HEK293 (cell line): ENCODE results near the gene WNT1.

Experiments
- CTCF ChIA-PET: fragments of 350-600 bp; formaldehyde crosslinking; extraction: SDS; loops from one replicate; lab custom pipeline; 2021; ENCODE audit warnings: antibody characterized with exemption; lab: Yijun Ruan, JAX
- POLR2A ChIA-PET: fragments of 300-600 bp; formaldehyde crosslinking; extraction: SDS; loops from one replicate; lab custom pipeline; 2020; ENCODE audit warnings: antibody characterized with exemption, inconsistent platforms; lab: Yijun Ruan, JAX
- H3K27ac ChIP-seq: fragments of 200-500 bp; sonication (Bioruptor generic); 2 replicates; pipeline ENCODE4 v1.5.1; 2014; ENCODE audit warnings: low read depth, low read length, control low read depth, inconsistent platforms; ENCODE audit errors: extremely low read depth
- H3K36me3 ChIP-seq, 2 experiments: fragments of 200-500 bp in 1 of 2; sonication (Bioruptor generic) in 1 of 2; 1 replicate in 1 of 2; 2 replicates in 1 of 2; pipeline ENCODE4 v1.5.1; 2014 to 2017; ENCODE audit warnings: inconsistent platforms in 2 of 2, low read length in 2 of 2; ENCODE audit not compliant: control insufficient read depth in 2 of 2, insufficient read depth in 1 of 2
- H3K4me1 ChIP-seq: fragments of 200-500 bp; sonication (Bioruptor generic); 2 replicates; pipeline ENCODE4 v1.5.1; 2014; ENCODE audit warnings: mild to moderate bottlenecking, low read length, inconsistent platforms; ENCODE audit not compliant: control insufficient read depth, insufficient read depth
- H3K4me3 ChIP-seq: 2 replicates; pipeline ENCODE4 v1.5.1; 2011; ENCODE audit warnings: low read depth, mild to moderate bottlenecking, control low read depth, low read length, moderate library complexity
- H3K9me3 ChIP-seq: fragments of 200-500 bp; sonication (Bioruptor generic); 2 replicates; pipeline ENCODE4 v1.5.1; 2014; ENCODE audit warnings: low read depth, low read length, inconsistent platforms; ENCODE audit not compliant: control insufficient read depth, insufficient read depth
- EGR2 ChIP-seq: fragments of 450-650 bp; formaldehyde crosslinking; IDR thresholded peaks from 2 replicates; pipeline ENCODE4 v1.5.1; 2016; ENCODE audit warnings: low read depth, missing biosample characterization, missing genetic modification characterization
- ELK4 ChIP-seq: IDR thresholded peaks from 2 replicates; pipeline ENCODE4 v1.6.1; 2011; ENCODE audit warnings: mild to moderate bottlenecking, low read depth, low read length, borderline replicate concordance
- HOXC10 ChIP-seq: sonication (generic); formaldehyde crosslinking; IDR thresholded peaks from 2 replicates; pipeline ENCODE4 v1.8.1; 2023; ENCODE audit warnings: mild to moderate bottlenecking, missing genetic modification reagents
- INSM2 ChIP-seq: fragments of 450-650 bp; formaldehyde crosslinking; IDR thresholded peaks from 2 replicates; pipeline ENCODE4 v1.5.1; 2016; ENCODE audit warnings: missing biosample characterization, missing genetic modification characterization
- KLF17 ChIP-seq: fragments of 450-650 bp; formaldehyde crosslinking; IDR thresholded peaks from 2 replicates; pipeline ENCODE4 v1.5.1; 2016; ENCODE audit warnings: missing biosample characterization, missing genetic modification characterization
- OVOL3 ChIP-seq: fragments of 450-650 bp; formaldehyde crosslinking; IDR thresholded peaks from 2 replicates; pipeline ENCODE4 v1.5.1; 2016; ENCODE audit warnings: missing biosample characterization, missing genetic modification characterization
- ZBTB20 ChIP-seq: fragments of 450-650 bp; formaldehyde crosslinking; IDR thresholded peaks from 2 replicates; pipeline ENCODE4 v1.5.1; 2016; ENCODE audit warnings: missing biosample characterization, missing genetic modification characterization
- ZFP37 ChIP-seq: fragments of 450-650 bp; formaldehyde crosslinking; IDR thresholded peaks from 2 replicates; pipeline ENCODE4 v1.5.1; 2016; ENCODE audit warnings: missing biosample characterization, missing genetic modification characterization
- ZIC2 ChIP-seq: fragments of 450-650 bp; formaldehyde crosslinking; IDR thresholded peaks from 2 replicates; pipeline ENCODE4 v1.5.1; 2016; ENCODE audit warnings: missing biosample characterization, missing genetic modification characterization
- ZNF112 ChIP-seq: fragments of 450-650 bp; formaldehyde crosslinking; IDR thresholded peaks from 2 replicates; pipeline ENCODE4 v1.5.0; 2017; ENCODE audit warnings: missing biosample characterization, missing genetic modification characterization
- ZNF114 ChIP-seq: fragments of 450-650 bp; formaldehyde crosslinking; IDR thresholded peaks from 2 replicates; pipeline ENCODE4 v1.5.0; 2017; ENCODE audit warnings: missing biosample characterization, missing genetic modification characterization
- ZNF121 ChIP-seq: fragments of 450-650 bp; formaldehyde crosslinking; IDR thresholded peaks from 2 replicates; pipeline ENCODE4 v1.5.1; 2016; ENCODE audit warnings: missing biosample characterization, missing genetic modification characterization
- ZNF132 ChIP-seq: fragments of 450-650 bp; formaldehyde crosslinking; IDR thresholded peaks from 2 replicates; pipeline ENCODE4 v1.5.1; 2017; ENCODE audit warnings: missing biosample characterization, missing genetic modification characterization, borderline replicate concordance
- ZNF16 ChIP-seq: fragments of 450-650 bp; formaldehyde crosslinking; IDR thresholded peaks from 2 replicates; pipeline ENCODE4 v1.5.1; 2016; ENCODE audit warnings: low read depth, missing biosample characterization, missing genetic modification characterization
- ZNF18 ChIP-seq: fragments of 450-650 bp; formaldehyde crosslinking; IDR thresholded peaks from 2 replicates; pipeline ENCODE4 v1.5.1; 2016; ENCODE audit warnings: missing biosample characterization, missing genetic modification characterization
- ZNF184 ChIP-seq: fragments of 450-650 bp; IDR thresholded peaks from 2 replicates; pipeline ENCODE4 v1.5.1; 2018; ENCODE audit warnings: missing biosample characterization, mild to moderate bottlenecking, missing genetic modification characterization
- ZNF202 ChIP-seq: fragments of 450-650 bp; formaldehyde crosslinking; IDR thresholded peaks from 2 replicates; pipeline ENCODE4 v1.5.1; 2016; ENCODE audit warnings: missing biosample characterization, missing genetic modification characterization, borderline replicate concordance
- ZNF274 ChIP-seq, 2 experiments: fragments of 200-500 bp in 1 of 2; fragments of 450-650 bp in 1 of 2; sonication (Bioruptor generic) in 1 of 2; formaldehyde crosslinking in 1 of 2; IDR thresholded peaks; 2 replicates each; pipeline versions ENCODE4 v1.5.1 to v1.6.1; 2014 to 2016; ENCODE audit warnings: borderline replicate concordance in 1 of 2, inconsistent platforms in 1 of 2, low read length in 1 of 2, missing biosample characterization in 1 of 2, missing genetic modification characterization in 1 of 2
- ZNF311 ChIP-seq: fragments of 450-650 bp; formaldehyde crosslinking; IDR thresholded peaks from 2 replicates; pipeline ENCODE4 v1.5.1; 2017; ENCODE audit warnings: missing biosample characterization, missing genetic modification characterization, borderline replicate concordance
- ZNF426 ChIP-seq: fragments of 450-650 bp; formaldehyde crosslinking; IDR thresholded peaks from 2 replicates; pipeline ENCODE4 v1.5.1; 2017; ENCODE audit warnings: missing biosample characterization, missing genetic modification characterization, mild to moderate bottlenecking, inconsistent platforms, moderate library complexity
- ZNF433 ChIP-seq: fragments of 450-650 bp; formaldehyde crosslinking; IDR thresholded peaks from 2 replicates; pipeline ENCODE4 v1.5.1; 2016; ENCODE audit warnings: missing biosample characterization, missing genetic modification characterization, low read depth
- ZNF530 ChIP-seq: fragments of 450-650 bp; formaldehyde crosslinking; IDR thresholded peaks from 2 replicates; pipeline ENCODE4 v1.5.1; 2016; ENCODE audit warnings: low read depth, missing biosample characterization, missing genetic modification characterization
- ZNF544 ChIP-seq: fragments of 450-650 bp; formaldehyde crosslinking; IDR thresholded peaks from 2 replicates; pipeline ENCODE4 v1.5.0; 2017; ENCODE audit warnings: missing biosample characterization, missing genetic modification characterization
- ZNF549 ChIP-seq: fragments of 450-650 bp; IDR thresholded peaks from 2 replicates; pipeline ENCODE4 v1.5.1; 2018; ENCODE audit warnings: missing biosample characterization, missing genetic modification characterization, mild to moderate bottlenecking, inconsistent platforms, moderate library complexity
- ZNF596 ChIP-seq: fragments of 450-650 bp; IDR thresholded peaks from 2 replicates; pipeline ENCODE4 v1.5.0; 2018; ENCODE audit warnings: missing biosample characterization, mild to moderate bottlenecking, missing genetic modification characterization, moderate library complexity
- ZNF621 ChIP-seq: fragments of 450-650 bp; formaldehyde crosslinking; IDR thresholded peaks from 2 replicates; pipeline ENCODE4 v1.5.1; 2017; ENCODE audit warnings: missing biosample characterization, missing genetic modification characterization
- ZNF660 ChIP-seq: fragments of 450-650 bp; IDR thresholded peaks from 2 replicates; pipeline ENCODE4 v1.5.1; 2018; ENCODE audit warnings: missing biosample characterization, mild to moderate bottlenecking, missing genetic modification characterization
- ZNF664 ChIP-seq: fragments of 450-650 bp; formaldehyde crosslinking; IDR thresholded peaks from 2 replicates; pipeline ENCODE4 v1.5.1; 2016; ENCODE audit warnings: missing biosample characterization, missing genetic modification characterization
- ZNF791 ChIP-seq: fragments of 450-650 bp; formaldehyde crosslinking; IDR thresholded peaks from 2 replicates; pipeline ENCODE4 v1.5.1; 2016; ENCODE audit warnings: missing biosample characterization, missing genetic modification characterization
- ZSCAN18 ChIP-seq: fragments of 450-650 bp; formaldehyde crosslinking; IDR thresholded peaks from 2 replicates; pipeline ENCODE4 v1.5.1; 2016; ENCODE audit warnings: missing biosample characterization, missing genetic modification characterization

Gene WNT1

GRCh38 chr12:49019120-49019430 is 41.0 kb downstream of the WNT1 start (continued):
- no peak for TF ChIP-seq EGR2 (tag by site-specific recombination)
- no peak for TF ChIP-seq HOXC10 (CRISPR knock-in tag)
- TF ChIP-seq ZNF132 (tag by site-specific recombination), result no peak
- TF ChIP-seq ZNF184 (tag by site-specific recombination), result no peak
- TF ChIP-seq ZNF596 (tag by site-specific recombination), result no peak
- no peak for TF ChIP-seq KLF17
- no peak for TF ChIP-seq ZNF114 (tag by site-specific recombination)
- no peak for TF ChIP-seq ZNF549 (tag by site-specific recombination)

GRCh38 chr12:49019443-49020324 is 41.6 kb downstream of the WNT1 start:
- Histone ChIP-seq H3K4me3 (no peak overlapping the region), H3K36me3 (peaks cover 8 to 39% of the 10 kb centered on the region in 2 experiments; a peak in 2 of 3 replicates), H3K27ac (peak overlapping the region; percentile 55), H3K4me1 (no peaks in the 10 kb centered on the region; the same call in 1 of the 2 replicates), H3K9me3 (no peaks in the 10 kb centered on the region)
- ChIA-PET POLR2A (interaction anchor here (0.6 to 1.2 kb wide), 8 partner anchors 17 to 1066 kb away, joined by 3 to 6 read pairs (median 4); partner anchors contain the start of gene LMBR1L), CTCF (interaction anchor here (0.6 to 2.6 kb wide), 14 partner anchors 9 to 277 kb away, joined by 3 to 14 read pairs (median 4); no protein-coding TSS in a partner anchor)
- TF ChIP-seq ZNF16 (tag by site-specific recombination) (no peak), ZNF426 (tag by site-specific recombination) (no peak), ZNF660 (no peak), ZNF202 (tag by site-specific recombination) (no peak), ELK4 (no peak), ZNF544 (tag by site-specific recombination) (no peak), ZSCAN18 (no peak), ZNF18 (tag by site-specific recombination) (no peak), ZNF664 (tag by site-specific recombination) (no peak), ZNF433 (tag by site-specific recombination) (no peak), ZNF530 (no peak), ZNF311 (no peak), ZBTB20 (tag by site-specific recombination) (peak; percentile 13; the same call in 1 of the 2 replicates), OVOL3 (tag by site-specific recombination) (no peak), ZNF121 (tag by site-specific recombination) (no peak), ZNF621 (tag by site-specific recombination) (no peak), ZNF112 (no peak), ZFP37 (no peak), ZIC2 (tag by site-specific recombination) (no peak), ZNF791 (tag by site-specific recombination) (no peak), INSM2 (tag by site-specific recombination) (no peak), ZNF274 (IDR thresholded peaks at IDR 0.05; ENCODE audit: low read length) (no peak), ZNF274 (tag by site-specific recombination; IDR thresholded peaks at IDR 0.05; ENCODE audit: borderline replicate concordance) (no peak)
